ENCODE data around the gene CBFB. TPM values are rescaled to one million over a fixed set of nuclear protein-coding genes. Genes with fewer than 3 reads are reported as not detected.

CBFB gene
- total RNA-seq, 1 donor from 2014 or later, result 61.3 TPM

DNA sequence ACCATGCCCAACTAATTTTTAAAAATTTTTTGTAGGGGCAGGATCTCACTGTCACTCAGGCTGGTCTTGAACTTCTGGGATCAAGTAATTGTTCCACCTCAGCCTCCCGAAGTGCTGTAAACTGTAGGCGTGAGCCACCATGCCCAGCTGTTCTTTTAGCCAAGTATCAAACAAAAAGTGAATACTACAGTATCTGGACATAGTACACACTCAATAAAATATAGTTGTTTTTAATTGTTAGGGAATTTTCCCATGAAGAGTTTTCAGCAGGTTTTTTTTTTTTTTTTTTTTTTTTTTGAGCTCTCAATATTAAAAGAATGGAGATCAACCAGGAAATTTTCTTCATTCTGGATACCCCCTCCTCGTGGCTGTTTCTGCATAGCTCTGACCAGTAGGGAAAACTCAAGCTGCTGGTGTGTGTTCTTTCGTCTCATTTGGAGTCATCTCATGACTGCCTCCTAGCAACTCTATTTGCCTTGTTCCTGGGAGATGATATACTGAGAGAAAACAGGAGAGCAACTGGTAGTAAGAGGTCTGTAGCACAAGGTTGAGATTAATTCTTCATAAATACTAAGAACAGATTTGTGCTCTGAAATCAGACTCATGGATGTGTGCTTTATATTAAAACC, 64.3 kb downstream of the CBFB start:
- Mint-ChIP-seq H3K4me3 (ENCODE audit: unreplicated experiment) (no peak overlapping the region), H3K36me3 (ENCODE audit: low read depth) (no peaks in the 10 kb centered on the region), H3K27ac (ENCODE audit: unreplicated experiment) (no peak overlapping the region), H3K4me1 (ENCODE audit: low read depth) (peaks cover 16% of the 10 kb centered on the region), H3K9me3 (ENCODE audit: low read depth) (no peaks in the 10 kb centered on the region), H3K27me3 (ENCODE audit: low read depth) (no peaks in the 10 kb centered on the region)
- no peak for DNase-seq (ENCODE audit: low spot score)
- TF ChIP-seq, protein P1, sequence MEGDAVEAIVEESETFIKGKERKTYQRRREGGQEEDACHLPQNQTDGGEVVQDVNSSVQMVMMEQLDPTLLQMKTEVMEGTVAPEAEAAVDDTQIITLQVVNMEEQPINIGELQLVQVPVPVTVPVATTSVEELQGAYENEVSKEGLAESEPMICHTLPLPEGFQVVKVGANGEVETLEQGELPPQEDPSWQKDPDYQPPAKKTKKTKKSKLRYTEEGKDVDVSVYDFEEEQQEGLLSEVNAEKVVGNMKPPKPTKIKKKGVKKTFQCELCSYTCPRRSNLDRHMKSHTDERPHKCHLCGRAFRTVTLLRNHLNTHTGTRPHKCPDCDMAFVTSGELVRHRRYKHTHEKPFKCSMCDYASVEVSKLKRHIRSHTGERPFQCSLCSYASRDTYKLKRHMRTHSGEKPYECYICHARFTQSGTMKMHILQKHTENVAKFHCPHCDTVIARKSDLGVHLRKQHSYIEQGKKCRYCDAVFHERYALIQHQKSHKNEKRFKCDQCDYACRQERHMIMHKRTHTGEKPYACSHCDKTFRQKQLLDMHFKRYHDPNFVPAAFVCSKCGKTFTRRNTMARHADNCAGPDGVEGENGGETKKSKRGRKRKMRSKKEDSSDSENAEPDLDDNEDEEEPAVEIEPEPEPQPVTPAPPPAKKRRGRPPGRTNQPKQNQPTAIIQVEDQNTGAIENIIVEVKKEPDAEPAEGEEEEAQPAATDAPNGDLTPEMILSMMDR (IDR thresholded peaks at IDR 0.05), result no peak

DNA sequence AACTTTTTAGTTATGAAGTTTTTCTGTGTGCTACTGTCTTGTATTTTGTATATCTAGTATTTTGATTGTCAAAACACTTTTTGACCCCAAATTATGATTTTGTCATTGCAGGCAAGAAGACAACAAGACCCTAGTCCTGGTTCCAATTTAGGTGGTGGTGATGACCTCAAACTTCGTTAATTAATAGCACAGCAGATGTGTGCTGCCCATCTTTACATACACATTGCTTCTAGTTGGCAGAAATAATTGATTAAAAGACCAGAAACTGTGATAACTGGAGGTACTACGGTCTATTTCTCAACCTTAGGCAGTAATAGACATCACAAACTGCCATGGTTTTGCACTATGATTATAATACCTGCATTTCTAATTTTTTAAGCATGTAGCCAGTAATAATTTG, 69.7 kb downstream of the CBFB start:
- no peak overlapping the region for H3K4me3 Mint-ChIP-seq (ENCODE audit: unreplicated experiment)
- DNase-seq (ENCODE audit: low spot score), result no peak
- TF ChIP-seq, protein P1 (IDR thresholded peaks at IDR 0.05), result no peak
- no peaks in the 10 kb centered on the region for H3K27me3 Mint-ChIP-seq (ENCODE audit: low read depth)
- peaks cover 4% of the 10 kb centered on the region for H3K36me3 Mint-ChIP-seq (ENCODE audit: low read depth)
- no peak overlapping the region for H3K27ac Mint-ChIP-seq (ENCODE audit: unreplicated experiment)
- no peaks in the 10 kb centered on the region for H3K9me3 Mint-ChIP-seq (ENCODE audit: low read depth)
- peaks cover 4% of the 10 kb centered on the region for H3K4me1 Mint-ChIP-seq (ENCODE audit: low read depth)

DNA sequence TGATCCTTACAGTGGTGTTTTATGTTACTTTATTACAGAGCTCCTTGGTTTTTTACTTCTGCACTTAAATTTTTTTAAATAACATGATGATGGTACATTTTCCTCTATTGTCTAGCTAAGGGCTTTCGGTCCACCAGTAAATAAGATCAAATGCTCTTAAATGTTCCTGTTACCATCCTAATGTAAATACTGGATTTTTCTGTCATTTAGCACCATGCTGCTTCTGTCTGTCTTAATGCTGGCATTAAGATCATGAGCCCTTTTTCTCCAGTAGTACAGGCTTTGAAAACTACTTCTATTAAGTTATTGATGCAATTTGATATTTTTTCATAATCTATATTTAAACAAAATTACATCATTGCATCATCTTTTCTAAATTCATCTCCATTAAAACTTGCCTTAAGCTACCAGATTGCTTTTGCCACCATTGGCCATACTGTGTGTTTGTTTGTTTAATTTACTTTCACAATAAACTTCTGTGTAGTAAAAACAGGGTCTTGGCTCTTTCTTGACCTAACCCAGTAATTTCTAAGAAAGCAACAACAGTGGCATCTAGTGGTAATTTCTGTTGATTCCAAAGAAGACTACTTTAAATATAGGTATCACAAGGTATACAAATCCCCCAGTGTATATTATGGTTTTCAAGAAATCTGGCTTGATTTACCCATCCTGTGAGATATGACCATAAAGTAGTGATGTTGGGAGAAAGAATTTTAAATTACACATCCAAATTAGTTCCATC, 71.8 kb downstream of the CBFB start:
- Mint-ChIP-seq H3K4me3 (ENCODE audit: unreplicated experiment) (no peak overlapping the region), H3K9me3 (ENCODE audit: low read depth) (no peaks in the 10 kb centered on the region), H3K27me3 (ENCODE audit: low read depth) (no peaks in the 10 kb centered on the region), H3K36me3 (ENCODE audit: low read depth) (peaks cover 4% of the 10 kb centered on the region), H3K27ac (ENCODE audit: unreplicated experiment) (no peak overlapping the region), H3K4me1 (ENCODE audit: low read depth) (peaks cover 4% of the 10 kb centered on the region)
- TF ChIP-seq, protein P1 (IDR thresholded peaks at IDR 0.05), result peak; percentile 81
- DNase-seq (ENCODE audit: low spot score), result no peak

DNA sequence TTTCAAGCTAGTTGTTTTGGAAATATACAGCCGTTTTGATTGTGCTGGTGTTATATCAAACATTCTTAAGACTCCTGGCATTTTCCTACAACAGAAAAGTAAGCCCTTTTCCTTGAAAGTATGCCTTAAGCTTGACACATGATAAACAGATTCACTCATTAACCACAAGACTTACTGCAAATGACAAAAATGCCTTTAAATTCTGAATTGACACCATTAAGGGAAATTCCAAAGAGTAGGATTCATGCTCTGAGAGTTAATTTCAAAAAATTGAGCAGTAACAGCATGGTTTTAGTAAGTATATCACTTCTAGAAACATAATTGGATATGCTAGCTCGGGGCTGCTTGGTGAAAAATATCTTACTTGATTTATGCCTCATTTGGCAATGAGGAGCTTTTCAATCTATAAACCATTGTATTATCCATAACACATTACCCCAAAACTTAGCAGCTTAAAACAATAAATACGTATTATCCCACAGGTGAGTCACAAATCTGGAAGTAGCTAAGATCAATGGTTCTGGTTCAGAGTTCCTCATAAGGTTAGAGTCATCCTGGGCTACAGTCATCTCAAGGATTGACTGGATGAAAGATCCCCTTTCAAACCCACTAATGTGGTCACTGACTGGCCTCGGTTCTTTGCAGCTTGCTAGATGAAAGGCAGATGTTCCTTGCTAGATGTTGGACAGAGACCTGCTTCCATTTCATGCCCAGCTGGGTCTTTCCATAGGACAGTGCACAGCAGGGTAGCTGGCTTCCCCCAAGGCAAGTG, 72.5 kb downstream of the CBFB start:
- TF ChIP-seq, protein P1 (IDR thresholded peaks at IDR 0.05), result peak; percentile 45
- H3K36me3 Mint-ChIP-seq (ENCODE audit: low read depth), result peaks cover 4% of the 10 kb centered on the region
- peaks cover 4% of the 10 kb centered on the region for H3K4me1 Mint-ChIP-seq (ENCODE audit: low read depth)
- no peak overlapping the region for H3K27ac Mint-ChIP-seq (ENCODE audit: unreplicated experiment)
- H3K27me3 Mint-ChIP-seq (ENCODE audit: low read depth), result no peaks in the 10 kb centered on the region
- no peak overlapping the region for H3K4me3 Mint-ChIP-seq (ENCODE audit: unreplicated experiment)
- no peak for DNase-seq (ENCODE audit: low spot score)
- no peaks in the 10 kb centered on the region for H3K9me3 Mint-ChIP-seq (ENCODE audit: low read depth)

DNA sequence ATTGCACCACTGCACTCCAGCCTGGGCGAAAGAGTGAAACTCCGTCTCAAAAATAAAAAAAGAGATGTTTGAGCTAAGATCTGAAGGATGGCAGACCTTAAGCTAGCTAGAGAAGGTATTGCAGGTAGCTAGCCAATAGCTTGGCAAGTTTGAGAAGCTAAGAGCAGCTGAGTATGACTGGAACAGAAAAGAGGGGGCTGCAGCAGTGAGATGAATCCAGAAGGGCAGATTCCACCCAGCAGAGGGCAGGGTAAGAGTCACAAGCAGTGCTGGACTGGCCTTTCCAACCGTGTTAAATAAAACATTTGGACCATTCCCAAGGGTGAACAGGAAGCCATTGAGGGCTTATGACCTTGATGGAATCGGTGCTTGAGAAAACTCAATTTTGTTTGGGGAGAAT, 75.1 kb downstream of the CBFB start:
- H3K36me3 Mint-ChIP-seq (ENCODE audit: low read depth), result peaks cover 4% of the 10 kb centered on the region
- peaks cover 6% of the 10 kb centered on the region for H3K4me1 Mint-ChIP-seq (ENCODE audit: low read depth)
- no peaks in the 10 kb centered on the region for H3K9me3 Mint-ChIP-seq (ENCODE audit: low read depth)
- H3K27me3 Mint-ChIP-seq (ENCODE audit: low read depth), result no peaks in the 10 kb centered on the region
- H3K27ac Mint-ChIP-seq (ENCODE audit: unreplicated experiment), result no peak overlapping the region
- H3K4me3 Mint-ChIP-seq (ENCODE audit: unreplicated experiment), result no peak overlapping the region
- TF ChIP-seq, protein P1 (IDR thresholded peaks at IDR 0.05), result peak; percentile 68
- no peak for DNase-seq (ENCODE audit: low spot score)
